ENCODE data around the gene RAG1. TPM values are rescaled to one million over a fixed set of nuclear protein-coding genes. Genes with fewer than 3 reads are reported as not detected.
A peak's percentile ranks its signal among the peaks of the same experiment; 100 is the strongest.

Gene RAG1
- total RNA-seq, 2 experiments from 2014 or later = 0.10 to 0.25 TPM

- ChIA-PET POLR2A (no interaction called here), CTCF (no interaction called here)
- Mint-ChIP-seq H3K4me3 (no peak overlapping the region), H3K9me3 (no peaks in the 10 kb centered on the region), H3K36me3 (ENCODE audit: low read depth) (no peaks in the 10 kb centered on the region), H3K4me1 (peaks cover 2% of the 10 kb centered on the region), H3K27ac (no peak overlapping the region), H3K27me3 (peaks cover 10% of the 10 kb centered on the region)
- DNase-seq = peak; percentile 19
These were observed 54.8 kb downstream of the RAG1 start for GRCh38 chr11:36622431-36623136.

GRCh38 chr11:36623494-36623893, 55.7 kb downstream of the RAG1 start:
- no peak overlapping the region for H3K27ac Mint-ChIP-seq
- no peak overlapping the region for H3K4me3 Mint-ChIP-seq
- ChIA-PET POLR2A (no interaction called here), CTCF (no interaction called here)
- peaks cover 2% of the 10 kb centered on the region for H3K4me1 Mint-ChIP-seq
- H3K27me3 Mint-ChIP-seq = peaks cover 10% of the 10 kb centered on the region
- DNase-seq = no peak
- no peaks in the 10 kb centered on the region for H3K9me3 Mint-ChIP-seq
- no peaks in the 10 kb centered on the region for H3K36me3 Mint-ChIP-seq (ENCODE audit: low read depth)

- CTCF ChIA-PET = no interaction called here
- no peak overlapping the region for H3K4me3 Mint-ChIP-seq
- H3K27me3 Mint-ChIP-seq = peaks cover 3% of the 10 kb centered on the region
- no peak for DNase-seq
- H3K4me1 Mint-ChIP-seq = no peaks in the 10 kb centered on the region
- POLR2A ChIA-PET = no interaction called here
- no peak overlapping the region for H3K27ac Mint-ChIP-seq
- no peaks in the 10 kb centered on the region for H3K36me3 Mint-ChIP-seq (ENCODE audit: low read depth)
- H3K9me3 Mint-ChIP-seq = no peaks in the 10 kb centered on the region
These were observed 59.2 kb downstream of the RAG1 start for GRCh38 chr11:36627006-36627405.

- POLR2A ChIA-PET = no interaction called here
- CTCF ChIA-PET = interaction anchor here (1.0 kb wide), 1 partner anchor 119 kb away, joined by 3 read pairs; no protein-coding TSS in a partner anchor
- no peaks in the 10 kb centered on the region for H3K36me3 Mint-ChIP-seq (ENCODE audit: low read depth)
These were observed 59.7 kb downstream of the RAG1 start for GRCh38 chr11:36627471-36627870.

GRCh38 chr11:36628141-36628540, 60.3 kb downstream of the RAG1 start:
- no peaks in the 10 kb centered on the region for H3K36me3 Mint-ChIP-seq (ENCODE audit: low read depth)
- POLR2A ChIA-PET = no interaction called here
- no peaks in the 10 kb centered on the region for H3K4me1 Mint-ChIP-seq
- no peak overlapping the region for H3K27ac Mint-ChIP-seq
- no peak overlapping the region for H3K4me3 Mint-ChIP-seq
- no peak for DNase-seq
- no peaks in the 10 kb centered on the region for H3K9me3 Mint-ChIP-seq
- peaks cover 3% of the 10 kb centered on the region for H3K27me3 Mint-ChIP-seq
- CTCF ChIA-PET = interaction anchor here (1.0 kb wide), 1 partner anchor 119 kb away, joined by 3 read pairs; no protein-coding TSS in a partner anchor

More at GRCh38 chr11:36627471-36627870, 59.7 kb downstream of the RAG1 start:
- no peak for DNase-seq
- Mint-ChIP-seq H3K27ac (no peak overlapping the region), H3K27me3 (peaks cover 3% of the 10 kb centered on the region), H3K4me3 (no peak overlapping the region), H3K4me1 (no peaks in the 10 kb centered on the region), H3K9me3 (no peaks in the 10 kb centered on the region)

GRCh38 chr11:36628765-36629244, 61.0 kb downstream of the RAG1 start:
- no peaks in the 10 kb centered on the region for H3K36me3 Mint-ChIP-seq (ENCODE audit: low read depth)
- H3K4me1 Mint-ChIP-seq = no peaks in the 10 kb centered on the region
- ChIA-PET CTCF (no interaction called here), POLR2A (no interaction called here)
- no peaks in the 10 kb centered on the region for H3K9me3 Mint-ChIP-seq
- H3K27me3 Mint-ChIP-seq = peaks cover 3% of the 10 kb centered on the region
- no peak for DNase-seq
- no peak overlapping the region for H3K4me3 Mint-ChIP-seq
- H3K27ac Mint-ChIP-seq = no peak overlapping the region

Other genes with a start within 250 kb of the RAG1 start
- gene TRAF6, start 57.7 kb upstream of the RAG1 start, total RNA-seq = 10 to 100 TPM; 13.5 to 15.0 TPM
- gene IFTAP, start 26.5 kb downstream of the RAG1 start, total RNA-seq = 1 to 10 TPM; 1.5 to 1.8 TPM
- not detected for gene RAG2, start 30.2 kb downstream of the RAG1 start, total RNA-seq